NCI-H526 (cell line): Measurements from ENCODE around the gene MICAL2.
A peak's percentile ranks its signal among the peaks of the same experiment; 100 is the strongest.

Source experiments
- DNase-seq, 2 experiments: peaks; one replicate each; lab custom pipeline; 2025; lab: John Stamatoyannopoulos, UW

The MICAL2 gene

GRCh38 chr11:12156301-12157140, 46.1 kb downstream of the MICAL2 start:
- no peak for DNase-seq

- no peak for DNase-seq
These were observed 46.9 kb downstream of the MICAL2 start for GRCh38 chr11:12157241-12157661.

- DNase-seq = no peak
These were observed 48.5 kb downstream of the MICAL2 start for GRCh38 chr11:12158909-12159308.

- DNase-seq = peak in 1 of 2 experiments; percentile 28
These were observed 49.1 kb downstream of the MICAL2 start for GRCh38 chr11:12159351-12160099.

- no peak for DNase-seq
These were observed 49.8 kb downstream of the MICAL2 start for GRCh38 chr11:12160231-12160630.

GRCh38 chr11:12160680-12161079, 50.3 kb downstream of the MICAL2 start:
- DNase-seq = no peak

- DNase-seq = no peak
These were observed 50.7 kb downstream of the MICAL2 start for GRCh38 chr11:12161137-12161536.

- no peak for DNase-seq
These were observed 51.4 kb downstream of the MICAL2 start for GRCh38 chr11:12161603-12162350.

- no peak for DNase-seq
These were observed 52.3 kb downstream of the MICAL2 start for GRCh38 chr11:12162652-12163051.

- DNase-seq = no peak
These were observed 53.0 kb downstream of the MICAL2 start for GRCh38 chr11:12163181-12163941.

GRCh38 chr11:12164061-12165014, 53.9 kb downstream of the MICAL2 start:
- no peak for DNase-seq

- DNase-seq = peak in 1 of 2 experiments; percentile 19
These were observed 55.0 kb downstream of the MICAL2 start for GRCh38 chr11:12165237-12165875.

GRCh38 chr11:12166299-12167060, 56.1 kb downstream of the MICAL2 start:
- DNase-seq = no peak

- no peak for DNase-seq
These were observed 56.9 kb downstream of the MICAL2 start for GRCh38 chr11:12167061-12168000.

GRCh38 chr11:12168114-12168513, 57.7 kb downstream of the MICAL2 start:
- no peak for DNase-seq

- no peak for DNase-seq
These were observed 59.4 kb downstream of the MICAL2 start for GRCh38 chr11:12169822-12170221.

- no peak for DNase-seq
These were observed 60.1 kb downstream of the MICAL2 start for GRCh38 chr11:12170501-12170900.

GRCh38 chr11:12170984-12171383, 60.6 kb downstream of the MICAL2 start:
- DNase-seq = no peak
